ENCODE results near the gene GALK1. TPM values are rescaled to one million over a fixed set of nuclear protein-coding genes. Genes with fewer than 3 reads are reported as not detected.

The GALK1 gene
- total and polyA plus RNA-seq, 9 of the 15 experiments (the other 6 are each of a cell fraction or from before 2014, with no cell fraction given), result 0.45 to 51.6 (median 17.4) TPM

- no peak for ATAC-seq
- BruUV-seq (replicated peaks), result no TSS peak
- 48% methylated on average over 17 of the region's 17 CpGs for WGBS (ENCODE audit: insufficient coverage, low coverage, missing lambda C conversion rate)
- DNase-seq (ENCODE audit: extremely low read depth in 1 of 4, low spot score in 3 of 4), result no peak
- Histone ChIP-seq H3K4me3 (no peak overlapping the region), H3K9ac (ENCODE audit: insufficient read depth in 1 of 2, low read depth in 2 of 2, low read length in 2 of 2) (no peak overlapping the region; a peak in 1 of 4 replicates), H3K27me3 (ENCODE audit: control insufficient read depth in 2 of 2, insufficient read depth in 2 of 2, low read length in 2 of 2) (no peaks in the 10 kb centered on the region), H3K36me3 (ENCODE audit: control insufficient read depth, insufficient read depth, low read length) (peaks cover 6% of the 10 kb centered on the region), H4K20me1 (replicated peaks; ENCODE audit: control insufficient read depth, insufficient read depth, low read length) (peaks cover 13% of the 10 kb centered on the region), H3K9me3 (replicated peaks; ENCODE audit: control insufficient read depth, insufficient read depth, low read depth, low read length) (no peaks in the 10 kb centered on the region), H3K4me1 (replicated peaks in 1 of 2; ENCODE audit: control insufficient read depth in 2 of 2, insufficient read depth in 2 of 2, low read length in 2 of 2) (peaks cover 2 to 3% of the 10 kb centered on the region in 2 experiments; a peak in 3 of 5 replicates), H3K27ac (ENCODE audit: extremely low read depth, low read depth, low read length) (no peak overlapping the region), H2AFZ (ENCODE audit: low read depth, low read length) (peak overlapping the region; percentile 35), H3K4me2 (ENCODE audit: insufficient read depth, low read length) (no peak overlapping the region), H3K79me2 (ENCODE audit: control insufficient read depth, insufficient read depth, low read length) (peaks cover 5% of the 10 kb centered on the region; the same call in 2 of the 3 replicates), H3K9me1 (ENCODE audit: control insufficient read depth, insufficient read depth, low read length) (no peaks in the 10 kb centered on the region)
- ChIA-PET CTCF (ENCODE audit: low intra/inter-chr PET ratio) (interaction anchor here (0.9 kb wide), 1 partner anchor 61 kb away, joined by 4 read pairs; no protein-coding TSS in a partner anchor), POLR2A (interaction anchor here (0.6 to 11.1 kb wide), 10 partner anchors 7 to 170 kb away, joined by 3 to 464 read pairs (median 4); partner anchors contain the start of genes GALK1 and UNC13D)
- peak; percentile 48 for FAIRE-seq
- intact Hi-C loops (cut with micrococcal nuclease), result no loop called here
- in situ Hi-C loops (cut with MboI), result loop anchor here (10.0 kb wide), 1 partner anchor 233 kb away; the partner anchor contains the start of gene CDK3
- TF ChIP-seq, protein P1, sequence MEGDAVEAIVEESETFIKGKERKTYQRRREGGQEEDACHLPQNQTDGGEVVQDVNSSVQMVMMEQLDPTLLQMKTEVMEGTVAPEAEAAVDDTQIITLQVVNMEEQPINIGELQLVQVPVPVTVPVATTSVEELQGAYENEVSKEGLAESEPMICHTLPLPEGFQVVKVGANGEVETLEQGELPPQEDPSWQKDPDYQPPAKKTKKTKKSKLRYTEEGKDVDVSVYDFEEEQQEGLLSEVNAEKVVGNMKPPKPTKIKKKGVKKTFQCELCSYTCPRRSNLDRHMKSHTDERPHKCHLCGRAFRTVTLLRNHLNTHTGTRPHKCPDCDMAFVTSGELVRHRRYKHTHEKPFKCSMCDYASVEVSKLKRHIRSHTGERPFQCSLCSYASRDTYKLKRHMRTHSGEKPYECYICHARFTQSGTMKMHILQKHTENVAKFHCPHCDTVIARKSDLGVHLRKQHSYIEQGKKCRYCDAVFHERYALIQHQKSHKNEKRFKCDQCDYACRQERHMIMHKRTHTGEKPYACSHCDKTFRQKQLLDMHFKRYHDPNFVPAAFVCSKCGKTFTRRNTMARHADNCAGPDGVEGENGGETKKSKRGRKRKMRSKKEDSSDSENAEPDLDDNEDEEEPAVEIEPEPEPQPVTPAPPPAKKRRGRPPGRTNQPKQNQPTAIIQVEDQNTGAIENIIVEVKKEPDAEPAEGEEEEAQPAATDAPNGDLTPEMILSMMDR (IDR thresholded peaks at IDR 0.05 in 2 of 3, conservative IDR thresholded peaks at IDR 0.05 in 1 of 3; ENCODE audit: insufficient read depth in 2 of 3, low read depth in 1 of 3, low read length in 3 of 3), result peak in 1 of 3 experiments; percentile 36; a peak in 2 of 6 replicates
- TF ChIP-seq MBD2 (IDR thresholded peaks at IDR 0.05; ENCODE audit: borderline replicate concordance, low read depth), result no peak
- no peak for TF ChIP-seq HDAC3 (IDR thresholded peaks at IDR 0.05; ENCODE audit: borderline replicate concordance, partially characterized antibody)
- peak; percentile 72 for TF ChIP-seq NR2C1 (IDR thresholded peaks at IDR 0.05)
- TF ChIP-seq NR2C1 (tag; IDR thresholded peaks at IDR 0.05), result peak; percentile 85
- TF ChIP-seq, protein P2, sequence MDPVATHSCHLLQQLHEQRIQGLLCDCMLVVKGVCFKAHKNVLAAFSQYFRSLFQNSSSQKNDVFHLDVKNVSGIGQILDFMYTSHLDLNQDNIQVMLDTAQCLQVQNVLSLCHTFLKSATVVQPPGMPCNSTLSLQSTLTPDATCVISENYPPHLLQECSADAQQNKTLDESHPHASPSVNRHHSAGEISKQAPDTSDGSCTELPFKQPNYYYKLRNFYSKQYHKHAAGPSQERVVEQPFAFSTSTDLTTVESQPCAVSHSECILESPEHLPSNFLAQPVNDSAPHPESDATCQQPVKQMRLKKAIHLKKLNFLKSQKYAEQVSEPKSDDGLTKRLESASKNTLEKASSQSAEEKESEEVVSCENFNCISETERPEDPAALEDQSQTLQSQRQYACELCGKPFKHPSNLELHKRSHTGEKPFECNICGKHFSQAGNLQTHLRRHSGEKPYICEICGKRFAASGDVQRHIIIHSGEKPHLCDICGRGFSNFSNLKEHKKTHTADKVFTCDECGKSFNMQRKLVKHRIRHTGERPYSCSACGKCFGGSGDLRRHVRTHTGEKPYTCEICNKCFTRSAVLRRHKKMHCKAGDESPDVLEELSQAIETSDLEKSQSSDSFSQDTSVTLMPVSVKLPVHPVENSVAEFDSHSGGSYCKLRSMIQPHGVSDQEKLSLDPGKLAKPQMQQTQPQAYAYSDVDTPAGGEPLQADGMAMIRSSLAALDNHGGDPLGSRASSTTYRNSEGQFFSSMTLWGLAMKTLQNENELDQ (CRISPR knock-in tag; IDR thresholded peaks at IDR 0.05; ENCODE audit: borderline replicate concordance), result no peak
- TF ChIP-seq NR2C2 (CRISPR knock-in tag; IDR thresholded peaks at IDR 0.05), result no peak
- peak; percentile 71 for TF ChIP-seq NR2C2 (tag; IDR thresholded peaks at IDR 0.05)
- peak in 1 of 2 experiments; percentile 39; a peak in 2 of 4 replicates for TF ChIP-seq RAD21 (CRISPR knock-in tag; conservative IDR thresholded peaks at IDR 0.05 in 1 of 2, IDR thresholded peaks at IDR 0.05 in 1 of 2)
- no peak for TF ChIP-seq PCBP2 (IDR thresholded peaks at IDR 0.05; ENCODE audit: low read depth, low read length, poor library complexity, severe bottlenecking)
Observed at GRCh38 chr17:75771334-75772281, 6.6 kb upstream of the GALK1 start.

Measured in K562 (cell line).